ENCODE measurements around the gene PRSS57. TPM values are rescaled to one million over a fixed set of nuclear protein-coding genes. Genes with fewer than 3 reads are reported as not detected.

The PRSS57 gene
- total and polyA plus RNA-seq, 9 donors: 0.07 to 0.33 TPM; not detected in 7

GRCh38 chr19:723247-723646 is 28.0 kb upstream of the PRSS57 start:
- peak in 3 of 5 donors; percentile 55 to 72 (median 57) for DNase-seq
- 38 to 59% (median 47%) methylated on average over 13 of the region's 13 CpGs for WGBS, 3 donors
- H3K9me3 ChIP-seq: no peaks in the 10 kb centered on the region
- TF ChIP-seq EP300 (IDR thresholded peaks at IDR 0.05) (no peak), POLR2A (IDR thresholded peaks at IDR 0.05) (no peak), CTCF (IDR thresholded peaks at IDR 0.05) (no peak)
- intact Hi-C loops (cut with DNase I): loop anchor here in 1 of 4 donors (5.0 kb wide), 1 partner anchor 46 kb away; the partner anchor contains the start of gene FSTL3
- peaks cover 18% of the 10 kb centered on the region for H3K4me1 ChIP-seq (ENCODE audit: insufficient read depth)
- no peaks in the 10 kb centered on the region for H3K27me3 ChIP-seq
- no peaks in the 10 kb centered on the region for H3K36me3 ChIP-seq
- peak overlapping the region; percentile 7 to 66 for H3K27ac ChIP-seq
- no peak overlapping the region for H3K4me3 ChIP-seq

- TF ChIP-seq CTCF (IDR thresholded peaks at IDR 0.05) (no peak), EP300 (IDR thresholded peaks at IDR 0.05) (no peak), POLR2A (IDR thresholded peaks at IDR 0.05) (no peak)
- DNase-seq: peak; percentile 55 to 76 (median 58)
- WGBS, 3 donors: 30 to 40% (median 33%) methylated on average over 16 to 17 of the region's 17 CpGs
- Histone ChIP-seq H3K27me3 (no peaks in the 10 kb centered on the region), H3K9me3 (no peaks in the 10 kb centered on the region), H3K36me3 (no peaks in the 10 kb centered on the region), H3K4me1 (ENCODE audit: insufficient read depth) (peaks cover 18% of the 10 kb centered on the region), H3K27ac (peak overlapping the region; percentile 7 to 66), H3K4me3 (no peak overlapping the region)
- intact Hi-C loops (cut with DNase I): loop anchor here in 1 of 4 donors (5.0 kb wide), 1 partner anchor 45 kb away; the partner anchor contains the start of gene FSTL3
Measured at GRCh38 chr19:722553-723101, 27.4 kb upstream of the PRSS57 start.

- intact Hi-C loops (cut with DNase I): loop anchor here in 1 of 4 donors (5.0 kb wide), 1 partner anchor 43 kb away; the partner anchor contains the start of gene FSTL3
- Histone ChIP-seq H3K27ac (peak overlapping the region; percentile 92 to 96), H3K27me3 (no peaks in the 10 kb centered on the region), H3K4me3 (no peak overlapping the region), H3K9me3 (no peaks in the 10 kb centered on the region), H3K4me1 (ENCODE audit: insufficient read depth) (peaks cover 18% of the 10 kb centered on the region), H3K36me3 (no peaks in the 10 kb centered on the region)
- TF ChIP-seq EP300 (IDR thresholded peaks at IDR 0.05): no peak
- TF ChIP-seq POLR2A (IDR thresholded peaks at IDR 0.05): no peak
- no peak for TF ChIP-seq CTCF (IDR thresholded peaks at IDR 0.05)
- peak; percentile 52 to 73 (median 63) for DNase-seq
- WGBS, 3 donors: 23 to 51% (median 26%) methylated on average over 18 to 54 of the region's 58 CpGs
Measured at GRCh38 chr19:720345-721160, 25.3 kb upstream of the PRSS57 start.

- H3K9me3 ChIP-seq: no peaks in the 10 kb centered on the region
- peak; percentile 71 to 87 (median 79) for DNase-seq
- H3K4me1 ChIP-seq (ENCODE audit: insufficient read depth): peaks cover 18% of the 10 kb centered on the region
- H3K27ac ChIP-seq: peak overlapping the region; percentile 92 to 96
- no peaks in the 10 kb centered on the region for H3K36me3 ChIP-seq
- H3K27me3 ChIP-seq: no peaks in the 10 kb centered on the region
- 3 to 4% (median 3%) methylated on average over 50 to 79 of the region's 79 CpGs for WGBS, 3 donors
- peak overlapping the region; percentile 2 for H3K4me3 ChIP-seq
- TF ChIP-seq POLR2A (IDR thresholded peaks at IDR 0.05) (peak; percentile 3), EP300 (IDR thresholded peaks at IDR 0.05) (no peak)
- intact Hi-C loops (cut with DNase I): loop anchor here in 1 of 4 donors (5.0 kb wide), 1 partner anchor 42 kb away; the partner anchor contains the start of gene FSTL3
Measured at GRCh38 chr19:719636-720344, 24.5 kb upstream of the PRSS57 start.
